ENCODE data around the gene BLOC1S5. TPM values are rescaled to one million over a fixed set of nuclear protein-coding genes. Genes with fewer than 3 reads are reported as not detected.

The BLOC1S5 gene
- 10 to 100 TPM in 5 of 10 donors, 1 to 10 TPM in 5; 6.8 to 14.1 (median 9.7) TPM for total RNA-seq
- 1 to 10 TPM; 3.6 to 4.0 TPM for polyA plus RNA-seq
- long read RNA-seq, donor 1, transcript BLOC1S5-202 (5 exons, 2,684 nt): major isoform, 8 of 9 reads
- long read RNA-seq, donor 1, partial matches to known transcripts: 0 of 9 reads
- long read RNA-seq, donor 1, other reads (novel, unspliced or antisense): 1 of 9 reads
- long read RNA-seq, donor 2, transcript BLOC1S5-202 (5 exons, 2,684 nt): major isoform, 8 of 12 reads
- long read RNA-seq, donor 2, partial matches to known transcripts: 0 of 12 reads
- long read RNA-seq, donor 2, other reads (novel, unspliced or antisense): 3 of 12 reads
- long read RNA-seq, donor 3, transcript BLOC1S5-202 (5 exons, 2,684 nt): major isoform, 22 of 27 reads
- long read RNA-seq, donor 3, partial matches to known transcripts: 1 of 27 reads
- long read RNA-seq, donor 3, other reads (novel, unspliced or antisense): 3 of 27 reads

GRCh38 chr6:8063761-8064637 is at the start of gene BLOC1S5:
Gene BLOC1S5, minus strand, starts transcription at chr6:8064389. Its CDS starts 13 bp downstream, at chr6:8064376.
- peaks cover 0 to 31% (median 0%) of the 10 kb centered on the region in 9 donors for H3K36me3 ChIP-seq
- H3K9me3 ChIP-seq: no peaks in the 10 kb centered on the region
- no peaks in the 10 kb centered on the region for H3K27me3 ChIP-seq
- TF ChIP-seq CTCF (IDR thresholded peaks at IDR 0.05): peak in 3 of 9 donors; percentile 14 to 28 (median 26)
- H3K27ac ChIP-seq: peak within 1 kb of the TSS; percentile 52 to 94 (median 90)
- ATAC-seq (peak; percentile 98 to 99 (median 99)), DNase-seq (peak; percentile 94 to 98)
- H3K4me1 ChIP-seq: peaks cover 0 to 25% (median 10%) of the 10 kb centered on the region in 9 donors
- intact Hi-C loops (cut with DNase I): loop anchor here in 4 of 10 donors (5.0 to 10.0 kb wide), 4 partner anchors 57 to 342 kb away; partner anchors contain the start of gene TXNDC5 (in 2 of the 4)
- WGBS, 2 donors: 0% methylated on average over 61 to 64 of the region's 64 CpGs
- peak within 1 kb of the TSS; percentile 64 to 95 (median 85) for H3K4me3 ChIP-seq

- no peak for ATAC-seq
- Histone ChIP-seq H3K36me3 (no peaks in the 10 kb centered on the region), H3K9me3 (no peaks in the 10 kb centered on the region), H3K4me3 (no peak overlapping the region), H3K27ac (no peak overlapping the region), H3K27me3 (peaks cover 0 to 5% (median 0%) of the 10 kb centered on the region in 7 donors), H3K4me1 (peaks cover 0 to 4% (median 0%) of the 10 kb centered on the region in 9 donors)
- intact Hi-C loops (cut with DNase I): no loop called here
- WGBS, 2 donors: 56 to 58% methylated on average over 4 of the region's 4 CpGs
- no peak for TF ChIP-seq CTCF (IDR thresholded peaks at IDR 0.05)
- no peak for DNase-seq
Measured at GRCh38 chr6:8113131-8113654, 49.0 kb upstream of the BLOC1S5 start.

- no peak overlapping the region for H3K4me3 ChIP-seq
- H3K27me3 ChIP-seq: peaks cover 0 to 17% (median 8%) of the 10 kb centered on the region in 7 donors
- no peak for TF ChIP-seq CTCF (IDR thresholded peaks at IDR 0.05)
- H3K36me3 ChIP-seq: no peaks in the 10 kb centered on the region
- no peaks in the 10 kb centered on the region for H3K9me3 ChIP-seq
- ATAC-seq: no peak
- intact Hi-C loops (cut with DNase I): no loop called here
- 94 to 95% methylated on average over 1 of the region's 1 CpG for WGBS, 2 donors
- DNase-seq: no peak
- peaks cover 0 to 4% (median 0%) of the 10 kb centered on the region in 9 donors for H3K4me1 ChIP-seq
- H3K27ac ChIP-seq: no peak overlapping the region
Measured at GRCh38 chr6:8110725-8111124, 46.5 kb upstream of the BLOC1S5 start.
